Measurements from ENCODE around the gene ABCF2.

- TF ChIP-seq CTCF (IDR thresholded peaks at IDR 0.05) (no peak), POLR2AphosphoS5 (IDR thresholded peaks at IDR 0.05) (no peak), POLR2A (IDR thresholded peaks at IDR 0.05) (no peak)
Measured at GRCh38 chr7:151206914-151207313, 20.1 kb downstream of the ABCF2 start.
